GM12872 (cell line): Measurements from ENCODE around the gene NEK7.

Experiments used
- TF ChIP-seq, protein P1 (sequence below): IDR thresholded peaks from 3 replicates; pipeline ENCODE4 v1.5.1; 2011; ENCODE audit warnings: low read depth, mild to moderate bottlenecking, low read length, moderate library complexity; ENCODE audit not compliant: insufficient read depth

NEK7 gene

DNA sequence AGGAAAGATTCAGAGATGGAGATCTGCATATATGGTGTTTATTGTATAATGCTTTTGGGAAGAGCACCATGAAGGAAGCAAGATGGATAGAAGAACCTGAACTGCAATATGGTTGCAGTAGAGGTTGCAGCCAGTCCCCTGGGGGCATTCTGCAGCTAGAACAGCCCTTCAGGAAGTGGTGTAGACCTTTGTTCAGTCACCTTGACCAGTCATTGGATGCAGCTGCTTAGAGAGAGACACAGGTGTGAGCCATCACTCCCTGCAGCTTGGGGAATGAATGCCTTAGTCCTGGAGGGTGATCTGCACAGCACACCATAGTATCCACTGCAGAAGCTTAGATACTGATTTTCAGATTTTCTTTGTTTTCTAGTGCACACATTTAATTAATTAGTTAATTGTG, 42.3 kb downstream of the NEK7 start:
- TF ChIP-seq, protein P1, sequence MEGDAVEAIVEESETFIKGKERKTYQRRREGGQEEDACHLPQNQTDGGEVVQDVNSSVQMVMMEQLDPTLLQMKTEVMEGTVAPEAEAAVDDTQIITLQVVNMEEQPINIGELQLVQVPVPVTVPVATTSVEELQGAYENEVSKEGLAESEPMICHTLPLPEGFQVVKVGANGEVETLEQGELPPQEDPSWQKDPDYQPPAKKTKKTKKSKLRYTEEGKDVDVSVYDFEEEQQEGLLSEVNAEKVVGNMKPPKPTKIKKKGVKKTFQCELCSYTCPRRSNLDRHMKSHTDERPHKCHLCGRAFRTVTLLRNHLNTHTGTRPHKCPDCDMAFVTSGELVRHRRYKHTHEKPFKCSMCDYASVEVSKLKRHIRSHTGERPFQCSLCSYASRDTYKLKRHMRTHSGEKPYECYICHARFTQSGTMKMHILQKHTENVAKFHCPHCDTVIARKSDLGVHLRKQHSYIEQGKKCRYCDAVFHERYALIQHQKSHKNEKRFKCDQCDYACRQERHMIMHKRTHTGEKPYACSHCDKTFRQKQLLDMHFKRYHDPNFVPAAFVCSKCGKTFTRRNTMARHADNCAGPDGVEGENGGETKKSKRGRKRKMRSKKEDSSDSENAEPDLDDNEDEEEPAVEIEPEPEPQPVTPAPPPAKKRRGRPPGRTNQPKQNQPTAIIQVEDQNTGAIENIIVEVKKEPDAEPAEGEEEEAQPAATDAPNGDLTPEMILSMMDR, result no peak

DNA sequence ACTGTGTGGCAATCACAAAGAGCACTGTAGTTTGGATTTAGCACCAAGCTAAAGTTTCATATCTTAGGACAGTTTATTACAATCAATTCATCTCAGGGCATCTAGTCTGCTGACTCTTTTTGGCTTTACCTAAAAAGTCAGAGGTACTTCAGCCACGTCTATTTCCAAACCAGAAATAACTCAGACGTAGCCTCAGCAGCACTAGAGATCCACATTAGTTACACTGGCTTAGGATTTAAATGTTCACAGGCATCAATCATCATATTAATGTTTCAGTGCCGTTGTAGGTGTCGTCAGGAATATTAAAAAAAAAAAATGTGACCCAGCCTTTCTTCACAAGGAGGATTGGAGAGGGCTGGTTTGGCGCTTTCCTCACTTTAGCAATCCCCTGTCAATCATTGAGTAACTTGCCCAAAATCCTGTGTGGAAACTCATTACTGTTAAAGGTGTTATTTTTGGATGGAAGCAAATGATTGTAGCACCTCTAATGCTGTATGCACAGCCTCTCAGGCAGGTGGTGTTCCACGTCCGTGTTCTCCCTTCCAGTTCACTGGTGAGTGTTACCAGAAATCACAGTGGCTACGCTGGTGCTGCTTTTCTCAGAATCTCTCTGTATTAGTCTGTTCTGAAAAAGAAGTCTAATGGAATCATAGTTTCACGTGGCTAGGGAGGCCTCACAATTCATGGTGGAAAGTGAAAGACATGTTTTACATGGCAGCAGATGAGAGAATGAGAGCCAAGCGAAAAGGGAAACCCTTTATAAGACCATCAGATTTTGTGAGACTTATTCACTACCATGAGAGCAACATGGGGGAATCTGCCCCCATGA, 45.4 kb downstream of the NEK7 start:
- TF ChIP-seq, protein P1, result no peak

DNA sequence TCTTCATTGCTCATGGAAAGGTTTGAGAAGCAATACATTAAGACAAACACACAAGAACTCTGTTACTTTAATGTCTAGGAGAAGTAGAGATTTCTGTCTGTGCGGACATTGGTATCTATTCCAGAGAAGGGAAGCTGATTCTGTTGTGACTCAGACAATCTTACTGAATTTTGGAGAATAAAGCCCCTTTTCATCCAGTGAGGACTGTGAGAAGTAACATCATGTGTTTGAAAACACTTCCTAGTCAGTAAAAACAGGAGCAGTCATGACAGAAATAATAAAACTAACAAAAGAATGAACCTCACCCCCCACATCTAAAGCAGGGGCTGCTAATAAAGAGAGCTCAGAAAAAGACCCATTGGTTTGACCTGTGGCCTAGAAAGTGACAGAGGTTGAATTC, 46.6 kb downstream of the NEK7 start:
- TF ChIP-seq, protein P1, result no peak

DNA sequence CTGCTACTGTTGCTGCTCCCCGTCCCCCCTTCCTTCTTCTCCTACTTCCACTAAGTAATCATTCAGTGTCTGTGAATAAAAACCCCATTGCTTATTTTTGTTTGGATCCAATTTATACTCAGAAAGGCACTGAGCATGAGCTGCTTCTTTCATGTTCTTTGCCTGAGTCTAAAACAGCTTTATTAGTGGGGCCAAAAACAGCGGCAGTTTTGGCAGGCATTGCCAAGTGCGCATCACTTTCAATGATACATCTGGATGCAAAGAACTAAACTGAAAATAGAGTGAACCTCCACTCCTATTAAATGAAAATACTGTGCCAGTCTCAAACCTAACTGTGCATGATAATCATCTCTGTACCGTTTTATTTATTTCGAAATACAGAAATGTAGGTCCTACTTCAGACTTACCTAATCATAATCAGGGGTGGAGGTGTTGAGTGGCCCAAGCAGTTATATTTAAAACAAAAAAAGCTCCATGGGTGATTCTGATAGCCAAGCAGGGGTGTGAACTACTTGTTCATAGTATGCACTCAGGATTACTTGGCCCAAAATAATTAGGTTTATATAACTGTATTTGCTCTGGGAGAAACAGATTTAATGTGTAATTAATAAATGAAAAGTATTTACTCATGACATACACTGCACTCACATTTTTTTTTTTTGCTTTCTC, 48.4 kb downstream of the NEK7 start:
- TF ChIP-seq, protein P1, result no peak

DNA sequence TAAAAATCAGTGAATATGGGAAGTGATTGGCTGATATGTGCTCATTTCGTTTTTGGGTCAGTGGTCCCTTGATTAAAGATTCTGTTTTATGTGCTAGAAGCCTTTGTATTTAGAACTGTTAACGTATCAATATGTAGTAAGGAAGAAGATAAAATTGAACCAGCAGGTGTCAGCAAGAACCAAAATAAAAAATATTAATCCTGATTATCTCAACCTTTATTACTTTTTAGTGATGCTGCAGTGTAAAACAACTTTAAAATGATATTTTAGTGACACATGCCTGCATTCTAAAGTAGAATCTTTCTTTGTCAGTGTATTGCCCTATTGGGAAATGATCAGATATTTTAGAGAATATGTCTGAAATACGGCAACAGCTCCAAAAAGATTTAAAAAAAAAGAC, 49.5 kb downstream of the NEK7 start:
- TF ChIP-seq, protein P1, result no peak

DNA sequence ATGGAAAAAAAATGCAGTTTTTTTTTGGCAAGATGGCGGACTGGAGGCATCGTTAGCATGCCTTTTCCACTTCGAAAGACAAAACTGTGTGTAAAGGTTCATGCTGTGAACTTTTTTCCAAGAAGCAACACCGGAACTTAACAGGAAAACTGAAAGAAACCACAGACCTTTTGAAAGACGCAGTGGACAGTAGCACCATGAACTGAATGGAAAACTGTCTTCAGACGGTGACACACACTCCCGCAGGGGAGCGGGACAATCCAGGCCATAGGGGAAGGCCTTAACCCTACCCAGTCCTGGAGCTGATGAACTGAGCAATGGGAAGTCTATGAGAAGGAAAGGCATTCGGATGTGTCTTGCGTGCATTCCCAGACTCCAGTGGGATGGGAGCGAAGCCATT, 54.9 kb downstream of the NEK7 start:
- TF ChIP-seq, protein P1, result no peak

DNA sequence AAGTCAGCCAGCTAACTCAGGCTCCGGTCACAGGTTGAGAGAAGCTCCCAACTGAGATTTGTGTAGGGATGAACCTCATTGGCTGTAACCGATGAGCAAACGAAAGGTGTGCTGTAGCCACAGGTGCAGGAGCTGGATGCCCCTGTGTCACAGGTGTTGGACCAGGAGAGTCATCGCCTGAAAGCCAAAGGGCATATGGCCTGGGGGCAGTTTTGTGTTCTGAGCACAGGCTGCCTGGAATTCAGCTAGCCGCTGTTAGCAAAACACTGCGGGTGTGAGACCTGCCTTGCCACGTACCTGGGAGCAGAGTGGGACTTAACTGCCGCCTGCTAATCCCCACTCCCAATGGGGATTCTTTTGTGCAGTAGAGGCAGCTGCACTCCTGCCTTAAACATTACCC, 55.3 kb downstream of the NEK7 start:
- TF ChIP-seq, protein P1, result no peak
